ENCODE data around the gene EIF4H.

GRCh38 chr7:74175340-74175739 lies 1.2 kb downstream of the EIF4H start:
- no peak for TF ChIP-seq EZH2phosphoT487 (IDR thresholded peaks at IDR 0.05; ENCODE audit: borderline replicate concordance, low read length)
- no peak for TF ChIP-seq CTCF (IDR thresholded peaks at IDR 0.05; ENCODE audit: low read depth, low read length, poor library complexity, severe bottlenecking)

All from DOHH2 (cell line).